Endodermal cell (in vitro differentiated cells): ENCODE data around the gene AGR2. TPM values are rescaled to one million over a fixed set of nuclear protein-coding genes. Genes with fewer than 3 reads are reported as not detected.

Experiments used
- DNase-seq: peaks from one replicate; pipeline ENCODE4 v3.0.0-alpha.2; 2017
- H3K27ac ChIP-seq: 2 replicates; pipeline ENCODE4 v1.5.1; 2013; ENCODE audit warnings: mild to moderate bottlenecking, low read depth, low read length, moderate library complexity
- H3K27me3 ChIP-seq: 2 replicates; pipeline ENCODE4 v1.6.1; 2013; ENCODE audit warnings: mild to moderate bottlenecking, low read length, moderate library complexity; ENCODE audit not compliant: insufficient read depth, control insufficient read depth, poor library complexity, severe bottlenecking
- H3K36me3 ChIP-seq: 2 replicates; pipeline ENCODE4 v1.7.0; 2013; ENCODE audit warnings: mild to moderate bottlenecking, low read length, moderate library complexity; ENCODE audit not compliant: control insufficient read depth, insufficient read depth
- H3K4me1 ChIP-seq: one replicate; pipeline ENCODE4 v1.7.0; 2013; ENCODE audit warnings: low read length; ENCODE audit not compliant: control insufficient read depth, insufficient read depth
- H3K4me3 ChIP-seq: 2 replicates; pipeline ENCODE4 v1.5.1; 2013; ENCODE audit warnings: mild to moderate bottlenecking, low read length, moderate library complexity
- H3K9ac ChIP-seq: 2 replicates; pipeline ENCODE4 v1.6.1; 2013; ENCODE audit warnings: mild to moderate bottlenecking, low read length, moderate library complexity; ENCODE audit not compliant: poor library complexity, severe bottlenecking; ENCODE audit errors: extremely low read depth
- H3K9me3 ChIP-seq: 2 replicates; pipeline ENCODE4 v1.6.1; 2013; ENCODE audit warnings: mild to moderate bottlenecking, low read length, moderate library complexity; ENCODE audit not compliant: control insufficient read depth
- H3K27ac Mint-ChIP-seq: 2 replicates; pipeline ENCODE4 v1.8.0; 2020; ENCODE audit warnings: mixed read lengths
- H3K27me3 Mint-ChIP-seq: 2 replicates; pipeline ENCODE4 v1.8.0; 2021; ENCODE audit warnings: mild to moderate bottlenecking, mixed read lengths; ENCODE audit not compliant: insufficient read depth
- H3K36me3 Mint-ChIP-seq: 2 replicates; pipeline ENCODE4 v1.8.0; 2020; ENCODE audit warnings: low read depth, mixed read lengths
- H3K4me1 Mint-ChIP-seq: 2 replicates; pipeline ENCODE4 v1.8.0; 2020; ENCODE audit warnings: mixed read lengths
- H3K4me3 Mint-ChIP-seq: 2 replicates; pipeline ENCODE4 v1.8.0; 2020; ENCODE audit warnings: mild to moderate bottlenecking, moderate library complexity, mixed read lengths
- H3K9me3 Mint-ChIP-seq: 2 replicates; pipeline ENCODE4 v1.8.0; 2020; ENCODE audit warnings: mild to moderate bottlenecking, mixed read lengths
- CTCF ChIP-seq: fragments of 200-600 bp; sonication (generic); conservative IDR thresholded peaks from 2 replicates; pipeline ENCODE4 v1.5.0; 2021; ENCODE audit warnings: antibody characterized with exemption, mild to moderate bottlenecking
- WGBS, 2 experiments: methylation state at CpG; one replicate each; pipeline versions ENCODE4 v1.1.5 to v1.1.7; 2013; ENCODE audit warnings: missing lambda C conversion rate in 2 of 2, mixed read lengths in 1 of 2; ENCODE audit not compliant: insufficient coverage in 1 of 2, insufficient read length in 1 of 2; 5-methylcytosine and 5-hydroxymethylcytosine counted together
- total RNA-seq, 2 donors: library from RNA; stranded (reverse); fragmentation: NEBNext Ultra II Directional in 1 of 2; extraction: Animal tissue kit (Norgen Biotek cat#: 25700) in 1 of 2; gene quantifications; 2 replicates in 1 of 2; 3 replicates in 1 of 2; pipeline ENCODE4 v1.2.1, GENCODE V29; 2021

Gene AGR2
- total RNA-seq, 2 donors from 2014 or later: not detected

GRCh38 chr7:16780596-16780995 is 24.2 kb downstream of the AGR2 start:
- H3K4me3 Mint-ChIP-seq: no peak overlapping the region
- no peaks in the 10 kb centered on the region for H3K27me3 Mint-ChIP-seq
- no peak overlapping the region for H3K4me3 ChIP-seq
- H3K9ac ChIP-seq: no peak overlapping the region
- TF ChIP-seq CTCF: no peak
- WGBS, 2 experiments: 92% methylated on average over 1 of the region's 1 CpG; no CpG with 5 or more reads in 1 of the 2 experiments
- H3K9me3 ChIP-seq: no peaks in the 10 kb centered on the region
- no peaks in the 10 kb centered on the region for H3K9me3 Mint-ChIP-seq
- H3K27ac Mint-ChIP-seq: no peak overlapping the region
- H3K4me1 ChIP-seq: no peaks in the 10 kb centered on the region
- peaks cover 21% of the 10 kb centered on the region for H3K36me3 ChIP-seq
- H3K27me3 ChIP-seq: no peaks in the 10 kb centered on the region
- peaks cover 13% of the 10 kb centered on the region for H3K4me1 Mint-ChIP-seq
- peaks cover 2% of the 10 kb centered on the region for H3K36me3 Mint-ChIP-seq
- no peak overlapping the region for H3K27ac ChIP-seq
- no peak for DNase-seq

- no peak overlapping the region for H3K27ac ChIP-seq
- H3K9ac ChIP-seq: no peak overlapping the region
- H3K9me3 ChIP-seq: no peaks in the 10 kb centered on the region
- no peak overlapping the region for H3K4me3 Mint-ChIP-seq
- DNase-seq: no peak
- H3K27me3 ChIP-seq: no peaks in the 10 kb centered on the region
- TF ChIP-seq CTCF: no peak
- H3K4me1 Mint-ChIP-seq: peaks cover 15% of the 10 kb centered on the region
- H3K4me1 ChIP-seq: no peaks in the 10 kb centered on the region
- 92% methylated on average over 1 of the region's 1 CpG; no CpG with 5 or more reads in 1 of the 2 experiments for WGBS, 2 experiments
- H3K27me3 Mint-ChIP-seq: no peaks in the 10 kb centered on the region
- H3K4me3 ChIP-seq: no peak overlapping the region
- peaks cover 2% of the 10 kb centered on the region for H3K36me3 Mint-ChIP-seq
- peaks cover 21% of the 10 kb centered on the region for H3K36me3 ChIP-seq
- no peak overlapping the region for H3K27ac Mint-ChIP-seq
- H3K9me3 Mint-ChIP-seq: no peaks in the 10 kb centered on the region
Observed at GRCh38 chr7:16779051-16779450, 25.7 kb downstream of the AGR2 start.

GRCh38 chr7:16778476-16778875 is 26.3 kb downstream of the AGR2 start:
- Mint-ChIP-seq H3K36me3 (peaks cover 2% of the 10 kb centered on the region), H3K4me3 (no peak overlapping the region), H3K27ac (no peak overlapping the region), H3K27me3 (no peaks in the 10 kb centered on the region), H3K4me1 (peaks cover 15% of the 10 kb centered on the region), H3K9me3 (no peaks in the 10 kb centered on the region)
- Histone ChIP-seq H3K9ac (no peak overlapping the region), H3K27ac (no peak overlapping the region), H3K27me3 (no peaks in the 10 kb centered on the region), H3K4me3 (no peak overlapping the region), H3K36me3 (peaks cover 19% of the 10 kb centered on the region), H3K9me3 (no peaks in the 10 kb centered on the region), H3K4me1 (no peaks in the 10 kb centered on the region)
- TF ChIP-seq CTCF: no peak
- WGBS, 2 experiments: 63 to 96% methylated on average over 1 to 3 of the region's 3 CpGs
- DNase-seq: no peak
